OCI-LY7 (cell line): Measurements from ENCODE around the gene TMPRSS9.

Experiments used
- CTCF ChIP-seq: fragments of 200-600 bp; sonication (generic); conservative IDR thresholded peaks from 2 replicates; pipeline ENCODE4 v1.5.1; 2014; ENCODE audit warnings: mild to moderate bottlenecking, antibody characterized with exemption, low read length, moderate library complexity, mixed read lengths
- EZH2phosphoT487 ChIP-seq: fragments of 200-600 bp; sonication (generic); IDR thresholded peaks from 2 replicates; pipeline ENCODE4 v1.6.1; 2018; ENCODE audit warnings: low read depth, borderline replicate concordance, mild to moderate bottlenecking, mixed run types, antibody characterized with exemption, low read length, moderate library complexity, mixed read lengths

- no peak for TF ChIP-seq CTCF
- no peak for TF ChIP-seq EZH2phosphoT487
Observed at GRCh38 chr19:2311093-2311492, 49.0 kb upstream of the TMPRSS9 start.
